GM18498 (cell line): ENCODE data around the gene ARHGEF19.

Experiments
- ATAC-seq: cut with Tn5 transposase; IDR thresholded peaks from one replicate; pipeline ENCODE4 v1.9.1; 2021; ENCODE audit warnings: mild to moderate bottlenecking, moderate library complexity; ENCODE audit not compliant: unreplicated experiment

The ARHGEF19 gene

GRCh38 chr1:16244650-16245285 lies 32.3 kb upstream of the ARHGEF19 start:
- no peak for ATAC-seq

GRCh38 chr1:16243936-16244649 lies 31.6 kb upstream of the ARHGEF19 start:
- ATAC-seq = peak; percentile 42

- ATAC-seq = no peak
Observed at GRCh38 chr1:16243215-16243610, 30.8 kb upstream of the ARHGEF19 start.

- no peak for ATAC-seq
Observed at GRCh38 chr1:16242556-16243214, 30.2 kb upstream of the ARHGEF19 start.

- no peak for ATAC-seq
Observed at GRCh38 chr1:16241221-16241708, 28.8 kb upstream of the ARHGEF19 start.

GRCh38 chr1:16239972-16240491 lies 27.6 kb upstream of the ARHGEF19 start:
- no peak for ATAC-seq

- no peak for ATAC-seq
Observed at GRCh38 chr1:16237343-16237830, 24.9 kb upstream of the ARHGEF19 start.

GRCh38 chr1:16236511-16237342 lies 24.3 kb upstream of the ARHGEF19 start, which contains the start of gene CPLANE2:
TSS of gene CPLANE2 (minus strand) at chr1:16237183. CDS start at chr1:16236742, 441 bp downstream.
- ATAC-seq = peak; percentile 86

GRCh38 chr1:16235944-16236510 lies 23.6 kb upstream of the ARHGEF19 start:
- peak; percentile 48 for ATAC-seq

- no peak for ATAC-seq
Observed at GRCh38 chr1:16235347-16235746, 22.9 kb upstream of the ARHGEF19 start.

GRCh38 chr1:16233431-16233830 lies 21.0 kb upstream of the ARHGEF19 start:
- no peak for ATAC-seq

- no peak for ATAC-seq
Observed at GRCh38 chr1:16232316-16232710, 19.9 kb upstream of the ARHGEF19 start.

GRCh38 chr1:16231331-16232315 lies 19.2 kb upstream of the ARHGEF19 start:
- no peak for ATAC-seq

GRCh38 chr1:16230744-16231143 lies 18.3 kb upstream of the ARHGEF19 start:
- ATAC-seq = no peak

- ATAC-seq = no peak
Observed at GRCh38 chr1:16229976-16230740, 17.7 kb upstream of the ARHGEF19 start.

GRCh38 chr1:16226490-16227179 lies 14.2 kb upstream of the ARHGEF19 start:
- no peak for ATAC-seq

GRCh38 chr1:16226129-16226489 lies 13.7 kb upstream of the ARHGEF19 start:
- ATAC-seq = no peak

- no peak for ATAC-seq
Observed at GRCh38 chr1:16224472-16224871, 12.0 kb upstream of the ARHGEF19 start.
